Endothelial cell of umbilical vein (primary cell): Measurements from ENCODE around the gene TFAP2D.

Experiments used
- MYC ChIP-seq: IDR thresholded peaks from one replicate; pipeline ENCODE4 v1.6.1; 2011; ENCODE audit warnings: mild to moderate bottlenecking, low read depth, low read length
- POLR2A ChIP-seq: IDR thresholded peaks from 2 replicates; pipeline ENCODE4 v1.6.1; 2012; ENCODE audit warnings: low read depth, mild to moderate bottlenecking, control low read depth, low read length
- POLR2AphosphoS5 ChIP-seq: IDR thresholded peaks from 2 replicates; pipeline ENCODE4 v1.6.1; 2012; ENCODE audit warnings: low read depth, mild to moderate bottlenecking, control low read depth, low read length, moderate library complexity; ENCODE audit not compliant: insufficient read depth
- TF ChIP-seq, protein P1 (sequence below), 2 donors: IDR thresholded peaks; 1 replicate in 1 of 2; 2 replicates in 1 of 2; pipeline ENCODE4 v1.5.1; 2011; ENCODE audit warnings: low read length in 2 of 2, mild to moderate bottlenecking in 2 of 2, moderate library complexity in 2 of 2, control low read depth in 1 of 2, inconsistent platforms in 1 of 2, low read depth in 1 of 2; ENCODE audit not compliant: insufficient read depth in 1 of 2; ENCODE audit errors: extremely low read depth in 1 of 2

DNA sequence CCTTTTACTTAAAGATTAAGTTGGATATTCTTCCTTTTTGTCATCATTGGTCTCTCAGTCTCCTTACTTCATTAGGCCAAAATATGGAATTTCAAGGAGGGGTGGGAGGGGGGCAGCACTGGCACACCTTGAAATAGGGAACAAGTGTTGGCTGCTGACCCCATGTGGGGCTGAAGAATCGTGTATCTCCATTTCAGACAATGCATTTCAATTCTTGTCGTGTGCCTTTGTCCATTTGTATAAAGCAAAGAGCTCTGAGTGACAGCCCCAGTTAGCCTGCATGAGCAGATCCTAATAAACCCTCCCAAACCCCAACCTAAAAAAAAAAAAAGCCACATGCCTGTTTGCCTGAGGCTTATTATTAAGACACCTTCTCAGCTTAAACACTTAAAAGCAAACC, 1.0 kb upstream of the TFAP2D start:
- TF ChIP-seq MYC (no peak), POLR2AphosphoS5 (no peak), POLR2A (no peak)
- TF ChIP-seq, protein P1, sequence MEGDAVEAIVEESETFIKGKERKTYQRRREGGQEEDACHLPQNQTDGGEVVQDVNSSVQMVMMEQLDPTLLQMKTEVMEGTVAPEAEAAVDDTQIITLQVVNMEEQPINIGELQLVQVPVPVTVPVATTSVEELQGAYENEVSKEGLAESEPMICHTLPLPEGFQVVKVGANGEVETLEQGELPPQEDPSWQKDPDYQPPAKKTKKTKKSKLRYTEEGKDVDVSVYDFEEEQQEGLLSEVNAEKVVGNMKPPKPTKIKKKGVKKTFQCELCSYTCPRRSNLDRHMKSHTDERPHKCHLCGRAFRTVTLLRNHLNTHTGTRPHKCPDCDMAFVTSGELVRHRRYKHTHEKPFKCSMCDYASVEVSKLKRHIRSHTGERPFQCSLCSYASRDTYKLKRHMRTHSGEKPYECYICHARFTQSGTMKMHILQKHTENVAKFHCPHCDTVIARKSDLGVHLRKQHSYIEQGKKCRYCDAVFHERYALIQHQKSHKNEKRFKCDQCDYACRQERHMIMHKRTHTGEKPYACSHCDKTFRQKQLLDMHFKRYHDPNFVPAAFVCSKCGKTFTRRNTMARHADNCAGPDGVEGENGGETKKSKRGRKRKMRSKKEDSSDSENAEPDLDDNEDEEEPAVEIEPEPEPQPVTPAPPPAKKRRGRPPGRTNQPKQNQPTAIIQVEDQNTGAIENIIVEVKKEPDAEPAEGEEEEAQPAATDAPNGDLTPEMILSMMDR (IDR thresholded peaks at IDR 0.05; ENCODE audit: extremely low read depth in 1 of 2, insufficient read depth in 1 of 2, low read depth in 1 of 2, low read length in 2 of 2) = no peak
